Adipocyte (in vitro differentiated cells): ENCODE measurements around the gene ARRB1.

Experiments used
- DNase-seq: peaks from one replicate; pipeline ENCODE4 v3.0.0-alpha.2; 2015; ENCODE audit warnings: low read depth
- H3K27me3 ChIP-seq: replicated peaks from 2 replicates; pipeline ENCODE4 v1.7.0; 2013; ENCODE audit warnings: mild to moderate bottlenecking, low read length, moderate library complexity; ENCODE audit not compliant: control insufficient read depth, insufficient read depth
- H3K36me3 ChIP-seq: 2 replicates; pipeline ENCODE4 v1.7.0; 2013; ENCODE audit warnings: low read length, mild to moderate bottlenecking, moderate library complexity; ENCODE audit not compliant: control insufficient read depth, insufficient read depth, severe bottlenecking
- H3K4me1 ChIP-seq: 2 replicates; pipeline ENCODE4 v1.7.0; 2013; ENCODE audit warnings: mild to moderate bottlenecking, low read length, moderate library complexity; ENCODE audit not compliant: control insufficient read depth, insufficient read depth
- H3K4me3 ChIP-seq: 2 replicates; pipeline ENCODE4 v1.7.0; 2013; ENCODE audit warnings: mild to moderate bottlenecking, low read length, moderate library complexity
- H3K9ac ChIP-seq: 2 replicates; pipeline ENCODE4 v1.7.0; 2013; ENCODE audit warnings: mild to moderate bottlenecking, low read length, moderate library complexity
- H3K9me3 ChIP-seq: 2 replicates; pipeline ENCODE4 v1.7.0; 2013; ENCODE audit warnings: mild to moderate bottlenecking, low read length, moderate library complexity; ENCODE audit not compliant: control insufficient read depth

Gene ARRB1

DNA sequence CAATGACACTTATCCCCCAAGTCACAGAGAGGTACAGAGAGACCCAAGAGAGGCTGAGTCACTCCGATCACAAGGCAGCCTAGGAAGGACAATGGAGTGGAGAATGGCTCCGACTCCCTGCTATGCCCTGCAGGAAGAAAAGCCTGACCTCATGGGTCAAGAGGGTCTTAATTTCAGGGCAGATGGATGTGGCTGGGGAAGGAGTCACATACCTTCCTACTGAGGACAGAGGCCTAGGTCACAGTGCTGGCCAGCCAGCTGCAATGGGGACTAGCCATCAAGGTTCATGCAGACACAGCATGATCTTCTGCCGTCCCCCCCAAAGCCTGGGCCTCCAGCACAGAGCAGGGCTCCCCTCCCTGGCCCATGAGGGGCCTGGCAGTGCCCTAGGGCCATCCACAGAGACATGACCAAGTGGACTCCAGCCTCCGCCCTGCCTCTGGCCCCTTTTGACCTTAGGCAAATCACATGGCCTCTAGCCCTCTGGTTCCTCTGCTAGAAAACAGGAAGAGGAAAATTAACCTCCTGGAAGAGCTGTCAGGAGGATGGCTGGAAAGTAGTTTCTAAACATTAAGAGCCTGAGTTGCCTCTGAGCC is 1.8 kb downstream of the ARRB1 start:
- no peaks in the 10 kb centered on the region for H3K9me3 ChIP-seq
- no peak for DNase-seq
- peak overlapping the region; percentile 79 for H3K4me3 ChIP-seq
- no peaks in the 10 kb centered on the region for H3K36me3 ChIP-seq
- H3K4me1 ChIP-seq = peaks cover 62% of the 10 kb centered on the region
- peak overlapping the region; percentile 87 for H3K9ac ChIP-seq
- H3K27me3 ChIP-seq = no peaks in the 10 kb centered on the region

DNA sequence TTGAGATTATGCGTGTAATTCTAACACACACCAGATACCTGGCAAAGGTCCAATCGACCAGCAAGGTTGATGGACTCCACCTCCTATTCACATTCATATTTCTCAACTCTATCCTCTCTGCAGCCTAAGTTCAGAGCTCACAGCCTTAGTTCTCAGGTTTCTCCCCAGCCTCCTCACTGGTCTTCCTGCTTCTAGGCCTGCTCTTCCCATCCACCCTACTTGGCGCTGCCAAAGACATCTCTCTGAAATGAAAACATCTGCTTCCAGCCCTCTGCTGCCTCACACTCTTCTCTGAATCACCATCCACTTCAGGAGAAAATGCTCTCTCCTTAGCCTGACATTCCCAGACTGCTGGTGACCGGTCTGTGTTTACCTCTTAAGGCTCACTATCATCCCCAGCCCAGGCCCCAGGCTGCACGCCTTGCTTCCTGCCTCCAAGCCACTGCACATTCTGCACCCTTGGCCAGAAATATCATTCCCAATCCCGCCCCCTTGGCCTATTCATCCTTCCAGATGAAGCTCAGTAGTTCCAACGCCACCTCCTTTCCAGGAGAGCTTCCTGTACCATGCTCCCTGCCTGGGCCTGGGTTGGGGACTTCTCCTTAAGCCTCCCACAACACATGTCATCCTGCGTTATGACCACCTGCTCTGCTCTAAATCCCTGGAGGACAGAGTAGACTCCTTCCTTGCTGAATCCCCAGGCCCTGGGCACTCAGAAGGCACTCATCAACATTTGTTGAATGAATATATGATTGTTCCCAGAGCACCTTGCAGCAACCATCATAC is 3.5 kb downstream of the ARRB1 start:
- H3K9ac ChIP-seq = peak overlapping the region; percentile 46
- H3K4me1 ChIP-seq = peaks cover 77% of the 10 kb centered on the region
- no peaks in the 10 kb centered on the region for H3K36me3 ChIP-seq
- peak overlapping the region; percentile 3 for H3K4me3 ChIP-seq
- H3K27me3 ChIP-seq = no peaks in the 10 kb centered on the region
- DNase-seq = peak; percentile 86
- H3K9me3 ChIP-seq = no peaks in the 10 kb centered on the region

DNA sequence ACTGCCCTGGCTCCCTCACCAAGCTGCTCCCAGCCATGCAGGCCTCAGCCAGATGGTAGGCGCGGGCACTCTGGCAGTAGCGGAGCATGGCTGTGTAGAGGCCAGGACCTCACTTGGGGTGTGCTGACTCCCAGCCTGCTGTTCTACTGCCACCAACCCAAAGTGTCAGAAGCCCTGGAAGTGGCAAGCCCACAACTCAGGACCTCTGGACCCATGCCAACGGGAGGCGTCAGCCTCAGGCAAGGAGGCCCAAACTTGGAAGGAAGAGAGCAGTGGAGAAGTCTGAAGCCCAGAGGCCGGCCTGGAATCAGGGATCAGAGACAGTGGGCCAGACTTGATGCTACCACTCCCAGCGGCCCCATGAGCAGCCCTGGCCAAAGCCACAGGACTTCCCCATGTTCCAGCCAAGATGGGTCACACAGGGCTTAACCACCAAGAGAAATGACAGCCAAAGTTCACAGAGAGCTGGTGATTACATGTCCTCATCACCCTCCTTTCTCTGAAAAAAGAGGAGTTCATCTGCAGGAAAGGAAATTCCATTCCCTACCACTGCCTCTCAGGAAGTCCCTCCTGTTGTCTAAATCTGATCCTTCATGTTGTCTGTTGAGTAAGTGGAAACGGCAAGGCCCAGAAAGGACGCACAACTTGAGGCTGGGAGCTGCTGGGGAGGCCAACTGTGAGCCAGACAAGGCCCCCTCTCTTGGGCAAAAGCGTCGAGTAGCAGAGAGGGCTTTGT is 4.4 kb downstream of the ARRB1 start:
- Histone ChIP-seq H3K27me3 (no peaks in the 10 kb centered on the region), H3K36me3 (no peaks in the 10 kb centered on the region), H3K4me3 (peak overlapping the region; percentile 3), H3K9ac (peak overlapping the region; percentile 46), H3K4me1 (peaks cover 80% of the 10 kb centered on the region), H3K9me3 (no peaks in the 10 kb centered on the region)
- no peak for DNase-seq

DNA sequence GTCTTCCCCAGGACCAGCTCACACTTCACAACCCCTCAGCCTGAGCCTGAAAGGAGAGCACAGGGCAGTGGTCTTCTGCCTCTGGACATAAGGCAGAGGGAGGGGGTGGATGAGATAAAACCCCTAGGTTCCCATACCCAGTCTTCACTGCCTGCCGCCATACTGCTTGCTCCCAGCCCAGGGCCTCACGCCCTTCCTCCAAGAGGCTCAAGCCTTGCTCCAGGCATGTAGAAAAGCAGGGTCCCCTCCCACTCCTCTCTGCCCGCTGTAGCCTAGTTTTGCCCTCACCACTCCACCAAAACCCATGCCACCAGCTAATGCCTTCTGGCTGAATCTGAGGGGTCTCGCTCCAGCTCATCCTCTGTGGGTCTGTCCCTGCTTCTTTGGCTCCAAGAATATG is 5.2 kb downstream of the ARRB1 start:
- Histone ChIP-seq H3K27me3 (no peaks in the 10 kb centered on the region), H3K9ac (peak overlapping the region; percentile 4), H3K4me3 (no peak overlapping the region), H3K4me1 (peaks cover 88% of the 10 kb centered on the region), H3K9me3 (no peaks in the 10 kb centered on the region), H3K36me3 (no peaks in the 10 kb centered on the region)
- DNase-seq = no peak

DNA sequence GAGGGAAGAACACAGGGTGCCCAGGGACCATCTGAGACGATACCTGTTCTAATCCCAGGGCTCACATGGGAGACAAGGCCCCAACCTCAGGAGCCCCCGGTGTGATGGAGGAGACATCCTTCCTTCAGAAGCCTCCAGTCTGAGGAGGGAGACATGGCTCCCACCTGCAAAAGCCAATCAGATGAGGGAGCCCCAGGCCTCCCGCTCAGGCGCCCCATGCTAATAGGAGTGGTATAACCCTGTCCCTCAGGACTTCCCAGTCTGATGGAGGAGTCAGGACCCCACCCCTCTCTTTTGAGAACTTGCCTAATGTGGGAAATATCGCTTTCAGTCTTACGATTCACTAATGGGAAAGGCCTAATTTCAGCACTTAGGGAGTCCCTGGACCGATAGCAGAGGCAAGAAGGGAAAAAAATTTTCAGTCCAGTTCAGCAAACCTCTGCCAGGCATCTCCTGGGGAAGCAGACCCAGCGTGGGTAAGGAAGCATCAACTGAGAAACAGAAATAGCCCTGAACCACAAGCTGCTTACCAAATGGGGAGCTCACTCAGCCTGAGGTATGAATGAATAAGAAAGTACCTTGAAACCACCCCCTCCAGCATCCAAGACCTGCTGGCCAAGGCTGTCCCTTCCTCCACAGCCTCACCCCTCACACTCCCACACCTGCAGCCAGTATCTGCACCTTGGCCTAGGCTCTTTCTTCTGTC is 5.9 kb downstream of the ARRB1 start:
- H3K9ac ChIP-seq = no peak overlapping the region
- no peaks in the 10 kb centered on the region for H3K9me3 ChIP-seq
- H3K36me3 ChIP-seq = no peaks in the 10 kb centered on the region
- no peak overlapping the region for H3K4me3 ChIP-seq
- H3K27me3 ChIP-seq = no peaks in the 10 kb centered on the region
- H3K4me1 ChIP-seq = peaks cover 89% of the 10 kb centered on the region
- no peak for DNase-seq

DNA sequence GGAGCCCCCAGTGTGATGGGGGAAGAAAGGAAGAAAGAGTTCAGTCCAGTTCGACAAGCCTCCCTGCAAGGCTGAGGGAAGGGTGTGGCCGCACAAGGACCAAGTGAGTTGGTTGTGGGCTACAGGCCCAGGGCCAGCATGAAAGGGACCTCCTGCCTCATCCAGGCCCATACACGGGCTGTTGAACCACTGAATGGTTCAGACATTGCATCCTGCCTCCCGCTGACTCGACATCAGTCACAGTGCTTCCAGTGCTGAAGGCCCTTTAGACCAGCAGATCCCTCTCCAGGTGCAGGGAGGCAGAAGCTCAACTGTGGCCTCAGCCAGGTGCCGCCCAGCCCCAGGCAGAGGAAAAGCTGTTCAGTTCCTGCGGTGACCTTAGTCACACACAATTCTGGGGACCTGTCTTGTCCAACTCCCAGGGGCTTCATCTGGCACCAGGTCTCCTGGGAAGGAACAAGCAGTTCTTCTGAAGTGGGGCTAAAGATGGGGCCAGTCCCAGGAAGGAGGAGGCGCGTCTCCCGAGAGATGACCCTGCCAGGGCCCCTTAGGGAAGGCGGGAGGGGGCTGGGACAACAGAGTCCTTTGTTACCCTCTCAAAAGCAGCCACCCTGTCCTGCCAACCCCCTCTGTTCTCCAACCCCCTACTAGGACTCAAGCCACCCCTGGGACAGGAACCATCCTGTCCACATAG is 6.6 kb downstream of the ARRB1 start:
- Histone ChIP-seq H3K9me3 (no peaks in the 10 kb centered on the region), H3K4me1 (peaks cover 89% of the 10 kb centered on the region), H3K36me3 (no peaks in the 10 kb centered on the region), H3K27me3 (no peaks in the 10 kb centered on the region), H3K9ac (no peak overlapping the region), H3K4me3 (no peak overlapping the region)
- no peak for DNase-seq

DNA sequence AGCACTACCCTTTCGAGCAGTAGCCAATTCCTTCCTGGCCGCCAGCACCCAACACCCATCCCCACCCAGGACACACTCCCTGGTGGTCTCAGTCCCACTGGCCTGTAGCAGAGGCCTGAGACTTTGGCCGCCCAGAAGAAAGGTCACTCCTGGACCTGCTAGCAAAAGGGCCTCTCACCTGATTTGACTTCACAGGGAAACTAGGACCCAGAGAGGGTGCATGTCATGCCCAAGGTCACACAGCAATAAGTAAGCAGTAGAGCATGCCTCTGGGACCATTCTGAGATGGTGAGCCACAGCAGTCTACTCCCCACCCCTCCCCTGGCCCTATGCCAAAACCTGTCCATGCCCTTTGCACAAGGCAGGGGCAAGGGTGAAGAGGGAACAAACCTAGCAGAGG is 7.3 kb downstream of the ARRB1 start:
- no peak overlapping the region for H3K4me3 ChIP-seq
- H3K36me3 ChIP-seq = no peaks in the 10 kb centered on the region
- H3K9ac ChIP-seq = no peak overlapping the region
- H3K4me1 ChIP-seq = peaks cover 89% of the 10 kb centered on the region
- no peaks in the 10 kb centered on the region for H3K27me3 ChIP-seq
- no peak for DNase-seq
- H3K9me3 ChIP-seq = no peaks in the 10 kb centered on the region

DNA sequence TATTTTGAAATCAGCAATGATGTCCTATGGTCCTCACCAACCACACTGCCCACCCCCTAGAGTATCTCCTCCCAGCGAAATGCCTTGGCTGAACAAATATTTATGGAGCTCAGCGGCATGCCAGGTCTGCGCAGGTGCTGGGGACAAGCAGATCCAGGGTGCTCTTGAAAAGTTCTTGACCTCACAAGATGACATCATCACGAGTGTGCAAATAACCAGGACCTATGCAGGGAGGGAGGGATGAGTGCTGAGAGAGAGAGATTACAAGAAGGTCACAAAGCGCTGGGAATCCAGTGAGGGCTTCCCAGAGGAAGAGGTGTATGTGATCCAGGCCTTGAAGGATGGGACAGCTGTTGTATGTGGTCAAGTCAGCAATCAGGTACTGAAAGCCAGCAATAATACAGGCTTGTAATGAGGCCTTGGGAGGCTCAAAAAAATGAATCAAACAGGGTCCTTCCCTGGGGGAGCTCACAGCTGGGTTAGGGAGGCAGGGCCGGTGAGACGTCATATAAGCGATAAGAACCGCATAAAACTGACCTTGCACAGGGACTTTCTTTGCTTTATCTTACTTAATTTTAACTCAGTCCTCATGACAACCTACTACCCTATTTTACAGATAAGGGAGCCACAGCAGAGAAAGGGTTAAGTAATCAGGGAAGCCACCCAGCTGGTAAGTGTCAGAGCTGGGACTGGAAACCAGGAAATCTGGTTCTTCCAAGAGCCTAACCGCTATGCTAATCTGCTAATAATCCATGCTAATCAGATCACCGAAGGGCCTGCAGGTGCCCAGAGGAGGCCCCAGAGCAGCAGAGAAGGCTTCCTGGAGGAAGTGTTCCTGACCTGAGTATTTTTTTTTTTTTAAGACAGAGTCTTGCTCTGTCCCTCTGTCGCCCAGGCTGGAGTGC is 8.2 kb downstream of the ARRB1 start:
- Histone ChIP-seq H3K9me3 (no peaks in the 10 kb centered on the region), H3K4me1 (peaks cover 89% of the 10 kb centered on the region), H3K27me3 (no peaks in the 10 kb centered on the region), H3K4me3 (no peak overlapping the region), H3K36me3 (no peaks in the 10 kb centered on the region), H3K9ac (peak overlapping the region; percentile 45)
- no peak for DNase-seq

DNA sequence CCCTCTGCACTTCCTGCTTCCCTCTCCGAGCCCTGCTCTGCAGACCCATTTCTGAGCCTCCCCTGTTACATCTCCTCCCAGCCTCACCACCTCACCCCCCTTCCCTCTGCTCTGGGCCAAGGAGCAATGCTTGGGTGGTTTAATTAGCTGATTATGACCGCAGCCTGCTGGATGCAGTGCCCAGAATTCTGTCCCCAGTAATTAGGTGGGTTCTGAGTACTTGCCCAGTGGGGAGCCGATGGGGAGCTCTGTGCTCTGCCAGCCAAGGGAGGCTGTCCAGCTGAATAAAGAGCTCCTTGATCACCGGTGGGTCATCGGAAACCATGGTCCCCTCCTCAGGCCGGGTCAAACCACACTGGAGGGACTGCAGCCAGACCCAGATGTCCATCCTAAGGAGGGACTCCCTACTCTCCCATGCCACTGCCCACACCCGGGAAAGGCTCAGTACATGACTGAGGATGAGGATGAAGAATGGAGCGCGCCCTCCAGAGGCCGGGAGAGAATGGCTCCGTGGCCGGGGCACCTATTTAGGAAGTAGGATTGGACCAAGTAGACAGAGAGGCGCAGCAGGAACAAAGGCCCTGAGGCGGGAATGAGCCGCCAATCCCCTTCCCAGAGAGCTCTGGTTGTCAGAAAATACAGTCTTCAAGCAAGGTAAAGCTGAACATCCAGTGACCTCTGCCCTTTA is 9.1 kb downstream of the ARRB1 start:
- Histone ChIP-seq H3K4me3 (no peak overlapping the region), H3K36me3 (no peaks in the 10 kb centered on the region), H3K27me3 (no peaks in the 10 kb centered on the region), H3K4me1 (peaks cover 89% of the 10 kb centered on the region), H3K9ac (peak overlapping the region; percentile 65), H3K9me3 (no peaks in the 10 kb centered on the region)
- no peak for DNase-seq

DNA sequence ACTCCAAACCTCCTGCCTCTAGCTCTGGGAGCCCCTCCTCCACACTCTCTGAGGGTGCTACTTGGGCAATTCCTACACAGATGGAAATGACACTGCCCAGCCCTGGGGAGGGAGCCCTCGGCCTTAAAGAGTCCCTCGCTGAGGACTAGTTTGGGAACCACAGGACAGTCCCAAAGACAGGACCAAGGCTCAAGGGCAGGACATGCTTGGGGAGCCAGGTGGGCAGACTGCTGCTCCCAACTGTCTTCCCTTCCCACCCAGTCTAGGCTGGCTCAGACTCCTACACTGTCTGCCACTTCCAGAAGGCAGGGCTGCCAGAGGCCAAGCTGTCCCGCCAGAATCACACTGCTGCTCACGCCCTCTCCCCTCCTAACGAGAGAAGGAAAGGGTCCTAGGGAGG is 9.8 kb downstream of the ARRB1 start:
- H3K4me1 ChIP-seq = peaks cover 89% of the 10 kb centered on the region
- H3K4me3 ChIP-seq = no peak overlapping the region

More for the DNA sequence above, 9.8 kb downstream of the ARRB1 start:
- Histone ChIP-seq H3K27me3 (no peaks in the 10 kb centered on the region), H3K36me3 (no peaks in the 10 kb centered on the region), H3K9ac (peak overlapping the region; percentile 65), H3K9me3 (no peaks in the 10 kb centered on the region)
- DNase-seq = no peak
